Ectodermal cell (in vitro differentiated cells): Measurements from ENCODE around the gene IRAK2.
"Not testable (repeated sequence)": the region's sequence is repeated elsewhere in the genome, so short reads cannot be mapped to it uniquely, and the experiment has no call there.

Source experiments
- H3K27ac ChIP-seq: 2 replicates; pipeline ENCODE4 v1.7.0; 2013; ENCODE audit warnings: mild to moderate bottlenecking, low read depth, low read length; ENCODE audit not compliant: insufficient read depth, poor library complexity, severe bottlenecking
- H3K27me3 ChIP-seq: 2 replicates; pipeline ENCODE4 v1.7.0; 2013; ENCODE audit warnings: mild to moderate bottlenecking, low read length; ENCODE audit not compliant: insufficient read depth, control insufficient read depth, poor library complexity, severe bottlenecking
- H3K36me3 ChIP-seq: one replicate; pipeline ENCODE4 v1.7.0; 2013; ENCODE audit warnings: low read length; ENCODE audit not compliant: control insufficient read depth, insufficient read depth
- H3K4me1 ChIP-seq: one replicate; pipeline ENCODE4 v1.7.0; 2013; ENCODE audit warnings: low read length; ENCODE audit not compliant: control insufficient read depth, insufficient read depth
- H3K4me3 ChIP-seq: 2 replicates; pipeline ENCODE4 v1.7.0; 2013; ENCODE audit warnings: low read depth, low read length, control low read depth; ENCODE audit not compliant: insufficient read depth
- H3K9me3 ChIP-seq: 2 replicates; pipeline ENCODE4 v1.7.0; 2013; ENCODE audit warnings: mild to moderate bottlenecking, low read length, moderate library complexity; ENCODE audit not compliant: control insufficient read depth
- WGBS, 2 experiments: methylation state at CpG; one replicate each; pipeline ENCODE4 v1.1.7; 2013; ENCODE audit warnings: missing lambda C conversion rate in 2 of 2; 5-methylcytosine and 5-hydroxymethylcytosine counted together

Gene IRAK2

GRCh38 chr3:10269443-10269842 lies 104.7 kb downstream of the IRAK2 start:
- Histone ChIP-seq H3K9me3 (no peaks in the 10 kb centered on the region), H3K36me3 (peaks cover 3% of the 10 kb centered on the region), H3K27ac (no peak overlapping the region), H3K4me1 (no peaks in the 10 kb centered on the region), H3K4me3 (no peak overlapping the region), H3K27me3 (no peaks in the 10 kb centered on the region)
- WGBS, 2 experiments = 89 to 96% methylated on average over 5 of the region's 5 CpGs

- not testable (repeated sequence) for H3K9me3 ChIP-seq, H3K4me3 ChIP-seq, H3K4me1 ChIP-seq, H3K27ac ChIP-seq, H3K36me3 ChIP-seq, H3K27me3 ChIP-seq
- 89% methylated on average over 11 of the region's 11 CpGs for WGBS, 2 experiments
These were observed 107.8 kb downstream of the IRAK2 start for GRCh38 chr3:10272476-10272875.

- no peak overlapping the region for H3K4me3 ChIP-seq
- H3K27ac ChIP-seq = no peak overlapping the region
- no peaks in the 10 kb centered on the region for H3K4me1 ChIP-seq
- H3K27me3 ChIP-seq = no peaks in the 10 kb centered on the region
- 92 to 95% methylated on average over 2 of the region's 2 CpGs for WGBS, 2 experiments
- no peaks in the 10 kb centered on the region for H3K9me3 ChIP-seq
- H3K36me3 ChIP-seq = peaks cover 9% of the 10 kb centered on the region
These were observed 108.3 kb downstream of the IRAK2 start for GRCh38 chr3:10272977-10273376.

- Histone ChIP-seq H3K4me1 (no peaks in the 10 kb centered on the region), H3K4me3 (no peak overlapping the region), H3K27me3 (no peaks in the 10 kb centered on the region), H3K9me3 (no peaks in the 10 kb centered on the region), H3K27ac (no peak overlapping the region), H3K36me3 (peaks cover 13% of the 10 kb centered on the region)
- WGBS, 2 experiments = 87 to 91% methylated on average over 1 of the region's 1 CpG
These were observed 109.1 kb downstream of the IRAK2 start for GRCh38 chr3:10273702-10274305.

- peaks cover 14% of the 10 kb centered on the region for H3K36me3 ChIP-seq
These were observed 109.9 kb downstream of the IRAK2 start for GRCh38 chr3:10274601-10275000.

GRCh38 chr3:10277115-10277625 lies 112.5 kb downstream of the IRAK2 start:
- no peaks in the 10 kb centered on the region for H3K9me3 ChIP-seq
- H3K4me3 ChIP-seq = no peak overlapping the region
- H3K27me3 ChIP-seq = no peaks in the 10 kb centered on the region
- WGBS, 2 experiments = 91 to 94% methylated on average over 3 of the region's 3 CpGs
- H3K27ac ChIP-seq = no peak overlapping the region
- H3K36me3 ChIP-seq = peaks cover 14% of the 10 kb centered on the region
- no peaks in the 10 kb centered on the region for H3K4me1 ChIP-seq

More at GRCh38 chr3:10274601-10275000, 109.9 kb downstream of the IRAK2 start:
- no peak overlapping the region for H3K27ac ChIP-seq
- H3K4me1 ChIP-seq = no peaks in the 10 kb centered on the region
- H3K9me3 ChIP-seq = no peaks in the 10 kb centered on the region
- WGBS, 2 experiments = 76 to 88% methylated on average over 1 of the region's 1 CpG
- no peak overlapping the region for H3K4me3 ChIP-seq
- no peaks in the 10 kb centered on the region for H3K27me3 ChIP-seq

GRCh38 chr3:10278501-10278900 lies 113.8 kb downstream of the IRAK2 start:
- Histone ChIP-seq H3K4me1 (no peaks in the 10 kb centered on the region), H3K9me3 (no peaks in the 10 kb centered on the region), H3K36me3 (peaks cover 17% of the 10 kb centered on the region), H3K27ac (no peak overlapping the region), H3K27me3 (no peaks in the 10 kb centered on the region), H3K4me3 (no peak overlapping the region)
- 92 to 100% methylated on average over 1 of the region's 1 CpG for WGBS, 2 experiments

- Histone ChIP-seq H3K4me3 (no peak overlapping the region), H3K4me1 (no peaks in the 10 kb centered on the region), H3K9me3 (no peaks in the 10 kb centered on the region), H3K27ac (no peak overlapping the region), H3K36me3 (peaks cover 17% of the 10 kb centered on the region), H3K27me3 (no peaks in the 10 kb centered on the region)
- WGBS, 2 experiments = 93 to 94% methylated on average over 13 of the region's 13 CpGs
These were observed 114.9 kb downstream of the IRAK2 start for GRCh38 chr3:10279384-10280176.

GRCh38 chr3:10280177-10280529 lies 115.4 kb downstream of the IRAK2 start:
- Histone ChIP-seq H3K27ac (no peak overlapping the region), H3K27me3 (no peaks in the 10 kb centered on the region), H3K4me3 (no peak overlapping the region), H3K4me1 (peaks cover 3% of the 10 kb centered on the region), H3K36me3 (peaks cover 17% of the 10 kb centered on the region), H3K9me3 (no peaks in the 10 kb centered on the region)
- 82 to 83% methylated on average over 5 of the region's 5 CpGs for WGBS, 2 experiments

GRCh38 chr3:10280571-10280970 lies 115.9 kb downstream of the IRAK2 start:
- Histone ChIP-seq H3K27ac (no peak overlapping the region), H3K4me1 (peaks cover 5% of the 10 kb centered on the region), H3K9me3 (no peaks in the 10 kb centered on the region), H3K27me3 (no peaks in the 10 kb centered on the region), H3K4me3 (no peak overlapping the region), H3K36me3 (peaks cover 17% of the 10 kb centered on the region)
- WGBS, 2 experiments = 93 to 95% methylated on average over 6 of the region's 6 CpGs
